Endometrial microvascular endothelial cells (primary cell): Measurements from ENCODE around the gene TMEM212. TPM values are rescaled to one million over a fixed set of nuclear protein-coding genes. Genes with fewer than 3 reads are reported as not detected.
"Not testable (repeated sequence)": the region's sequence is repeated elsewhere in the genome, so short reads cannot be mapped to it uniquely, and the experiment has no call there.

Source experiments
- in situ Hi-C: cut with HindIII; loops from 2 replicates; pipeline ENCODE4 v1.10.0; 2017; ENCODE audit warnings: low sequenced_read_pairs, low pct_unique_long_range_greater_than_20kb; ENCODE audit errors: inconsistent ontology term
- total RNA-seq: library from RNA; depleted of rRNA; stranded (reverse); fragments of >200 nt; gene quantifications from one replicate; pipeline ENCODE4 v1.2.3, GENCODE V29; 2015; ENCODE audit errors: inconsistent ontology term

The TMEM212 gene
- total RNA-seq, 1 donor from 2014 or later = not detected

GRCh38 chr3:171811295-171811912 lies 31.7 kb upstream of the TMEM212 start:
- in situ Hi-C loops = no loop called here

GRCh38 chr3:171811913-171812335 lies 31.2 kb upstream of the TMEM212 start:
- in situ Hi-C loops = no loop called here

GRCh38 chr3:171812811-171813210 lies 30.3 kb upstream of the TMEM212 start:
- in situ Hi-C loops = no loop called here

GRCh38 chr3:171813278-171813896 lies 29.8 kb upstream of the TMEM212 start:
- in situ Hi-C loops = no loop called here

GRCh38 chr3:171813897-171814460 lies 29.2 kb upstream of the TMEM212 start:
- in situ Hi-C loops = no loop called here

- in situ Hi-C loops = not testable (repeated sequence)
These were observed 28.5 kb upstream of the TMEM212 start for GRCh38 chr3:171814662-171815061.

GRCh38 chr3:171815973-171816595 lies 27.1 kb upstream of the TMEM212 start:
- in situ Hi-C loops = no loop called here

GRCh38 chr3:171817074-171817800 lies 25.9 kb upstream of the TMEM212 start:
- in situ Hi-C loops = no loop called here

GRCh38 chr3:171821044-171821443 lies 22.1 kb upstream of the TMEM212 start:
- in situ Hi-C loops = no loop called here

GRCh38 chr3:171821778-171822358 lies 21.3 kb upstream of the TMEM212 start:
- in situ Hi-C loops = no loop called here

GRCh38 chr3:171822431-171823106 lies 20.6 kb upstream of the TMEM212 start:
- in situ Hi-C loops = no loop called here

- in situ Hi-C loops = no loop called here
These were observed 19.0 kb upstream of the TMEM212 start for GRCh38 chr3:171824116-171824515.

GRCh38 chr3:171824824-171825221 lies 18.3 kb upstream of the TMEM212 start:
- in situ Hi-C loops = no loop called here

- in situ Hi-C loops = no loop called here
These were observed 17.8 kb upstream of the TMEM212 start for GRCh38 chr3:171825222-171825828.

- in situ Hi-C loops = no loop called here
These were observed 15.8 kb upstream of the TMEM212 start for GRCh38 chr3:171827385-171827784.

- in situ Hi-C loops = no loop called here
These were observed 15.2 kb upstream of the TMEM212 start for GRCh38 chr3:171827836-171828458.

- in situ Hi-C loops = no loop called here
These were observed 14.0 kb upstream of the TMEM212 start for GRCh38 chr3:171828902-171829770.
